Endothelial cell of umbilical vein (primary cell): ENCODE measurements around the gene LANCL1.

Experiments used
- EZH2 ChIP-seq: IDR thresholded peaks from 2 replicates; pipeline ENCODE4 v1.6.1; 2012; ENCODE audit warnings: borderline replicate concordance, low read depth, mild to moderate bottlenecking, moderate library complexity, low read length, inconsistent platforms; ENCODE audit not compliant: severe bottlenecking
- JUN ChIP-seq: IDR thresholded peaks from 2 replicates; pipeline ENCODE4 v1.6.1; 2011; ENCODE audit warnings: borderline replicate concordance, low read depth; ENCODE audit not compliant: insufficient read length, insufficient read depth
- MYC ChIP-seq: IDR thresholded peaks from one replicate; pipeline ENCODE4 v1.6.1; 2011; ENCODE audit warnings: mild to moderate bottlenecking, low read depth, low read length
- POLR2A ChIP-seq: IDR thresholded peaks from 2 replicates; pipeline ENCODE4 v1.6.1; 2012; ENCODE audit warnings: low read depth, mild to moderate bottlenecking, control low read depth, low read length
- POLR2AphosphoS5 ChIP-seq: IDR thresholded peaks from 2 replicates; pipeline ENCODE4 v1.6.1; 2012; ENCODE audit warnings: low read depth, mild to moderate bottlenecking, control low read depth, low read length, moderate library complexity; ENCODE audit not compliant: insufficient read depth
- TF ChIP-seq, protein P1 (sequence below), 2 donors: IDR thresholded peaks; 1 replicate in 1 of 2; 2 replicates in 1 of 2; pipeline ENCODE4 v1.5.1; 2011; ENCODE audit warnings: low read length in 2 of 2, mild to moderate bottlenecking in 2 of 2, moderate library complexity in 2 of 2, control low read depth in 1 of 2, inconsistent platforms in 1 of 2, low read depth in 1 of 2; ENCODE audit not compliant: insufficient read depth in 1 of 2; ENCODE audit errors: extremely low read depth in 1 of 2
- TF ChIP-seq, protein P2 (sequence below): IDR thresholded peaks from 2 replicates; pipeline ENCODE4 v1.6.1; 2011; ENCODE audit not compliant: insufficient read depth, insufficient read length

DNA sequence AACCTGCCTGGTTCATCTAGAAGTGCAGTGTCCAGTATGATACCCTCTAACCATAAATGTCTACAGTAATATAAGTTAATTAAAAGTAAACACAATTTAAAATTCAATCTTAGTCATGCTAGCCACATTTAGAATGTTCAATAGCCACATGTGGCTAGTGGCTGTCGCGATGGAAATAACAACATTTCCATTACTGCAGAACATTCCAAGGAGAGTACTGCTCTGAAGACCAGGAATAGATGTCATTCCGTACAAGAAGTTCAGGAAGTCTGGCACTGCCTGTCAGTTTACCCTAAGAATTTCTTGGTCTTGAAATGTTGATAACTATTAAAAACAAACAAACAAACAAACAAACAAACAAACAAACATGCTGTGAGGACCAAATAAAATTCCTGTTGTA, 17.2 kb downstream of the LANCL1 start:
- TF ChIP-seq, protein P1, sequence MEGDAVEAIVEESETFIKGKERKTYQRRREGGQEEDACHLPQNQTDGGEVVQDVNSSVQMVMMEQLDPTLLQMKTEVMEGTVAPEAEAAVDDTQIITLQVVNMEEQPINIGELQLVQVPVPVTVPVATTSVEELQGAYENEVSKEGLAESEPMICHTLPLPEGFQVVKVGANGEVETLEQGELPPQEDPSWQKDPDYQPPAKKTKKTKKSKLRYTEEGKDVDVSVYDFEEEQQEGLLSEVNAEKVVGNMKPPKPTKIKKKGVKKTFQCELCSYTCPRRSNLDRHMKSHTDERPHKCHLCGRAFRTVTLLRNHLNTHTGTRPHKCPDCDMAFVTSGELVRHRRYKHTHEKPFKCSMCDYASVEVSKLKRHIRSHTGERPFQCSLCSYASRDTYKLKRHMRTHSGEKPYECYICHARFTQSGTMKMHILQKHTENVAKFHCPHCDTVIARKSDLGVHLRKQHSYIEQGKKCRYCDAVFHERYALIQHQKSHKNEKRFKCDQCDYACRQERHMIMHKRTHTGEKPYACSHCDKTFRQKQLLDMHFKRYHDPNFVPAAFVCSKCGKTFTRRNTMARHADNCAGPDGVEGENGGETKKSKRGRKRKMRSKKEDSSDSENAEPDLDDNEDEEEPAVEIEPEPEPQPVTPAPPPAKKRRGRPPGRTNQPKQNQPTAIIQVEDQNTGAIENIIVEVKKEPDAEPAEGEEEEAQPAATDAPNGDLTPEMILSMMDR (IDR thresholded peaks at IDR 0.05; ENCODE audit: extremely low read depth in 1 of 2, insufficient read depth in 1 of 2, low read depth in 1 of 2, low read length in 2 of 2): no peak
- TF ChIP-seq EZH2 (no peak), POLR2A (no peak), JUN (no peak), POLR2AphosphoS5 (no peak), MYC (no peak)
- TF ChIP-seq, protein P2, sequence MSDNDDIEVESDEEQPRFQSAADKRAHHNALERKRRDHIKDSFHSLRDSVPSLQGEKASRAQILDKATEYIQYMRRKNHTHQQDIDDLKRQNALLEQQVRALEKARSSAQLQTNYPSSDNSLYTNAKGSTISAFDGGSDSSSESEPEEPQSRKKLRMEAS: no peak
